H1 (cell line): Measurements from ENCODE around the gene ALPK3. TPM values are rescaled to one million over a fixed set of nuclear protein-coding genes. Genes with fewer than 3 reads are reported as not detected.

ENCODE experiments used
- ATF2 ChIP-seq: IDR thresholded peaks from 2 replicates; pipeline ENCODE4 v1.6.1; 2012; ENCODE audit warnings: low read length, inconsistent platforms
- CHD2 ChIP-seq: IDR thresholded peaks from 2 replicates; pipeline ENCODE4 v1.6.1; 2012; ENCODE audit warnings: low read length, improper control_type of control experiment
- GTF2F1 ChIP-seq: IDR thresholded peaks from 2 replicates; pipeline ENCODE4 v1.6.1; 2012; ENCODE audit warnings: low read depth, low read length, improper control_type of control experiment, borderline replicate concordance
- HDAC2 ChIP-seq, 2 experiments: fragments of 300-600 bp in 1 of 2; sonication (generic) in 1 of 2; IDR thresholded peaks; 2 replicates each; pipeline ENCODE4 v1.6.1; 2011 to 2012; ENCODE audit warnings: low read depth in 2 of 2, low read length in 2 of 2, mild to moderate bottlenecking in 2 of 2, moderate library complexity in 2 of 2, borderline replicate concordance in 1 of 2, inconsistent platforms in 1 of 2
- KDM4A ChIP-seq: IDR thresholded peaks from one replicate; pipeline ENCODE4 v1.7.1; 2012; ENCODE audit warnings: low read depth, mild to moderate bottlenecking, moderate library complexity, low read length, inconsistent platforms; ENCODE audit not compliant: severe bottlenecking
- POU5F1 ChIP-seq: IDR thresholded peaks from 2 replicates; pipeline ENCODE4 v1.6.1; 2011; ENCODE audit warnings: low read depth, mild to moderate bottlenecking, low read length, moderate library complexity
- RXRA ChIP-seq: IDR thresholded peaks from 2 replicates; pipeline ENCODE4 v1.6.1; 2011; ENCODE audit warnings: low read depth, mild to moderate bottlenecking, low read length, moderate library complexity; ENCODE audit not compliant: insufficient read depth
- SP1 ChIP-seq: IDR thresholded peaks from 2 replicates; pipeline ENCODE4 v1.6.1; 2011; ENCODE audit warnings: low read depth, low read length
- TCF12 ChIP-seq: IDR thresholded peaks from 2 replicates; pipeline ENCODE4 v1.6.1; 2011; ENCODE audit warnings: low read depth, mild to moderate bottlenecking, low read length
- USF2 ChIP-seq: IDR thresholded peaks from 2 replicates; pipeline ENCODE4 v1.6.1; 2011; ENCODE audit warnings: low read length, improper control_type of control experiment
- polyA plus RNA-seq, 7 experiments: library from polyadenylated mRNA; depleted of rRNA in 3 of 7; stranded (reverse) in 5 of 7; unstranded in 2 of 7; fragments of >200 nt in 5 of 7; fragments of 200-250 nt in 2 of 7; gene quantifications; 1 replicate in 5 of 7; 2 replicates in 1 of 7; 4 replicates in 1 of 7; pipeline versions ENCODE4 v1.2.1 to v1.2.3, GENCODE V29; 2011 to 2013; ENCODE audit warnings: missing spikeins in 2 of 7, mixed read lengths in 2 of 7
- total RNA-seq: library from RNA; stranded (reverse); fragmentation: NEBNext Ultra II Directional; extraction: Animal tissue kit (Norgen Biotek cat#: 25700); gene quantifications from 2 replicates; pipeline ENCODE4 v1.2.1, GENCODE V29; 2021

ALPK3 gene
- total and polyA plus RNA-seq, 2 of the 8 experiments (the other 6 are each of a cell fraction or from before 2014, with no cell fraction given): 4.4 to 19.2 TPM

- no peak for TF ChIP-seq USF2
- no peak for TF ChIP-seq CHD2
- TF ChIP-seq GTF2F1: no peak
- TF ChIP-seq POU5F1: no peak
- no peak for TF ChIP-seq KDM4A
- no peak for TF ChIP-seq HDAC2 (IDR thresholded peaks at IDR 0.05; ENCODE audit: borderline replicate concordance in 1 of 2, low read depth in 2 of 2, low read length in 2 of 2)
- TF ChIP-seq TCF12: no peak
- TF ChIP-seq ATF2: no peak
- TF ChIP-seq RXRA: no peak
- no peak for TF ChIP-seq SP1
These were observed 7.3 kb downstream of the ALPK3 start (continued) for GRCh38 chr15:84824260-84825007.
